Astrocyte (in vitro differentiated cells and primary cell): Measurements from ENCODE around the gene AUTS2. TPM values are rescaled to one million over a fixed set of nuclear protein-coding genes. Genes with fewer than 3 reads are reported as not detected.

Experiments used
- DNase-seq: peaks from one replicate; pipeline ENCODE4 v3.0.0-alpha.2; 2010; ENCODE audit warnings: low read depth
- FAIRE-seq: peaks from 2 replicates; lab custom pipeline; 2011; peaks lifted over from hg19 to GRCh38; lab: Jason Lieb, UNC
- H2AFZ ChIP-seq: 2 replicates; pipeline ENCODE4 v1.6.0; 2012; ENCODE audit warnings: low read depth, low read length, inconsistent platforms
- H3K27ac ChIP-seq: 2 replicates; pipeline ENCODE4 v1.5.1; 2011; ENCODE audit warnings: low read depth, low read length, inconsistent platforms
- H3K27me3 ChIP-seq: 2 replicates; pipeline ENCODE4 v1.6.0; 2011; ENCODE audit warnings: low read length, inconsistent platforms; ENCODE audit not compliant: insufficient read depth
- H3K36me3 ChIP-seq: 2 replicates; pipeline ENCODE4 v1.5.1; 2011; ENCODE audit warnings: low read length, inconsistent platforms; ENCODE audit not compliant: insufficient read depth
- H3K4me1 ChIP-seq: 2 replicates; pipeline ENCODE4 v1.5.1; 2011; ENCODE audit warnings: low read length, inconsistent platforms; ENCODE audit not compliant: insufficient read depth
- H3K4me2 ChIP-seq: 2 replicates; pipeline ENCODE4 v1.6.0; 2012; ENCODE audit warnings: low read length, inconsistent platforms
- H3K4me3 ChIP-seq: 2 replicates; pipeline ENCODE4 v1.5.1; 2011; ENCODE audit warnings: low read depth, mild to moderate bottlenecking, low read length, inconsistent platforms; ENCODE audit not compliant: insufficient read depth
- H3K79me2 ChIP-seq: 2 replicates; pipeline ENCODE4 v1.6.0; 2012; ENCODE audit warnings: mild to moderate bottlenecking, low read length, inconsistent platforms; ENCODE audit not compliant: insufficient read depth
- H3K9ac ChIP-seq: 2 replicates; pipeline ENCODE4 v1.6.0; 2012; ENCODE audit warnings: mild to moderate bottlenecking, low read length, inconsistent platforms
- H3K9me3 ChIP-seq: 2 replicates; pipeline ENCODE4 v1.5.1; 2012; ENCODE audit warnings: low read depth, mild to moderate bottlenecking, low read length, inconsistent platforms; ENCODE audit not compliant: insufficient read depth
- H4K20me1 ChIP-seq: 2 replicates; pipeline ENCODE4 v1.6.0; 2012; ENCODE audit warnings: low read length, inconsistent platforms; ENCODE audit not compliant: insufficient read depth
- H3K27ac Mint-ChIP-seq: one replicate; pipeline ENCODE4 v1.8.0; 2021; ENCODE audit warnings: mild to moderate bottlenecking, mixed read lengths; ENCODE audit not compliant: unreplicated experiment
- H3K27me3 Mint-ChIP-seq: one replicate; pipeline ENCODE4 v1.8.0; 2021; ENCODE audit warnings: low read depth, mixed read lengths; ENCODE audit not compliant: unreplicated experiment
- H3K36me3 Mint-ChIP-seq: one replicate; pipeline ENCODE4 v1.8.0; 2021; ENCODE audit warnings: low read depth, mixed read lengths; ENCODE audit not compliant: unreplicated experiment
- H3K4me1 Mint-ChIP-seq: one replicate; pipeline ENCODE4 v1.8.0; 2021; ENCODE audit warnings: low read depth, mixed read lengths; ENCODE audit not compliant: unreplicated experiment
- H3K4me3 Mint-ChIP-seq: one replicate; pipeline ENCODE4 v1.8.0; 2021; ENCODE audit warnings: mild to moderate bottlenecking, moderate library complexity, mixed read lengths; ENCODE audit not compliant: unreplicated experiment
- H3K9me3 Mint-ChIP-seq: one replicate; pipeline ENCODE4 v1.8.0; 2021; ENCODE audit warnings: mild to moderate bottlenecking, mixed read lengths; ENCODE audit not compliant: unreplicated experiment
- CTCF ChIP-seq: IDR thresholded peaks from 2 replicates; pipeline ENCODE4 v1.5.1; 2011; ENCODE audit warnings: low read depth, mild to moderate bottlenecking, inconsistent platforms, low read length, moderate library complexity; ENCODE audit not compliant: insufficient read depth
- EZH2 ChIP-seq: IDR thresholded peaks from 2 replicates; pipeline ENCODE4 v1.6.1; 2012; ENCODE audit warnings: mild to moderate bottlenecking, low read length, inconsistent platforms; ENCODE audit not compliant: insufficient read depth
- total RNA-seq: library from RNA; stranded (reverse); gene quantifications from 2 replicates; pipeline ENCODE4 v1.2.1, GENCODE V29; 2021

AUTS2 gene
- total RNA-seq, 1 donor from 2014 or later: 73.2 TPM

- Histone ChIP-seq H3K27ac (no peak overlapping the region), H3K9ac (no peak overlapping the region), H2AFZ (no peak overlapping the region), H3K36me3 (no peaks in the 10 kb centered on the region), H3K4me3 (no peak overlapping the region), H3K9me3 (no peaks in the 10 kb centered on the region), H3K79me2 (peaks cover 28% of the 10 kb centered on the region), H3K27me3 (no peaks in the 10 kb centered on the region), H3K4me1 (peaks cover 6% of the 10 kb centered on the region), H3K4me2 (no peak overlapping the region), H4K20me1 (peaks cover 58% of the 10 kb centered on the region)
- peaks cover 1% of the 10 kb centered on the region for H3K9me3 Mint-ChIP-seq
- H3K36me3 Mint-ChIP-seq: peaks cover 2% of the 10 kb centered on the region
- no peak overlapping the region for H3K27ac Mint-ChIP-seq
- H3K4me1 Mint-ChIP-seq: peaks cover 16% of the 10 kb centered on the region
- DNase-seq (no peak), FAIRE-seq (no peak)
- no peaks in the 10 kb centered on the region for H3K27me3 Mint-ChIP-seq
- H3K4me3 Mint-ChIP-seq: no peak overlapping the region
- TF ChIP-seq CTCF (no peak), EZH2 (no peak)
Observed at GRCh38 chr7:69747144-69747543, 148.9 kb downstream of the AUTS2 start.

- H3K4me2 ChIP-seq: no peak overlapping the region
- H3K27me3 ChIP-seq: no peaks in the 10 kb centered on the region
- Mint-ChIP-seq H3K27me3 (no peaks in the 10 kb centered on the region), H3K4me1 (peaks cover 26% of the 10 kb centered on the region), H3K36me3 (peaks cover 2% of the 10 kb centered on the region), H3K27ac (no peak overlapping the region), H3K9me3 (peaks cover 1% of the 10 kb centered on the region), H3K4me3 (no peak overlapping the region)
- peaks cover 28% of the 10 kb centered on the region for H3K79me2 ChIP-seq
- no peaks in the 10 kb centered on the region for H3K9me3 ChIP-seq
- no peak overlapping the region for H3K9ac ChIP-seq
- TF ChIP-seq EZH2 (no peak), CTCF (no peak)
- DNase-seq (no peak), FAIRE-seq (no peak)
- H2AFZ ChIP-seq: no peak overlapping the region
- H3K36me3 ChIP-seq: no peaks in the 10 kb centered on the region
- no peak overlapping the region for H3K27ac ChIP-seq
- H3K4me1 ChIP-seq: peaks cover 6% of the 10 kb centered on the region
- peaks cover 61% of the 10 kb centered on the region for H4K20me1 ChIP-seq
- H3K4me3 ChIP-seq: no peak overlapping the region
Observed at GRCh38 chr7:69748530-69748929, 150.3 kb downstream of the AUTS2 start.

- no peaks in the 10 kb centered on the region for H3K27me3 Mint-ChIP-seq
- peaks cover 2% of the 10 kb centered on the region for H3K36me3 Mint-ChIP-seq
- H3K4me3 Mint-ChIP-seq: no peak overlapping the region
- peaks cover 6% of the 10 kb centered on the region for H3K4me1 ChIP-seq
- TF ChIP-seq CTCF (no peak), EZH2 (no peak)
- H3K27ac Mint-ChIP-seq: no peak overlapping the region
- no peak for DNase-seq
- no peak for FAIRE-seq
- H3K9me3 ChIP-seq: no peaks in the 10 kb centered on the region
- H3K27ac ChIP-seq: no peak overlapping the region
- no peak overlapping the region for H3K4me2 ChIP-seq
- H3K9me3 Mint-ChIP-seq: peaks cover 1% of the 10 kb centered on the region
- no peaks in the 10 kb centered on the region for H3K27me3 ChIP-seq
- no peak overlapping the region for H3K9ac ChIP-seq
- no peak overlapping the region for H2AFZ ChIP-seq
- peaks cover 70% of the 10 kb centered on the region for H4K20me1 ChIP-seq
- H3K4me3 ChIP-seq: no peak overlapping the region
- H3K4me1 Mint-ChIP-seq: peaks cover 36% of the 10 kb centered on the region
- H3K79me2 ChIP-seq: peaks cover 25% of the 10 kb centered on the region
- no peaks in the 10 kb centered on the region for H3K36me3 ChIP-seq
Observed at GRCh38 chr7:69749372-69749979, 151.2 kb downstream of the AUTS2 start.
